K562 (cell line): Measurements from ENCODE around the gene SND1. TPM values are rescaled to one million over a fixed set of nuclear protein-coding genes. Genes with fewer than 3 reads are reported as not detected.

ENCODE experiments used
- JUND ChIP-seq, 2 experiments: IDR thresholded peaks; 2 replicates in 1 of 2; 3 replicates in 1 of 2; pipeline ENCODE4 v1.6.1; 2011; ENCODE audit warnings: borderline replicate concordance in 2 of 2, low read depth in 2 of 2, low read length in 2 of 2, improper control_type of control experiment in 1 of 2, missing biosample characterization in 1 of 2, missing genetic modification characterization in 1 of 2, missing genetic modification reagents in 1 of 2
- MYC ChIP-seq, 2 experiments: fragments of 250-450 bp in 1 of 2; sonication (Bioruptor Pico) in 1 of 2; IDR thresholded peaks; 2 replicates each; pipeline versions ENCODE4 v1.5.1 to v1.6.1; 2012 to 2021; ENCODE audit warnings: low read depth in 2 of 2, borderline replicate concordance in 1 of 2, improper control_type of control experiment in 1 of 2, low read length in 1 of 2, mild to moderate bottlenecking in 1 of 2, moderate library complexity in 1 of 2
- NCOA1 ChIP-seq: fragments of 450-650 bp; IDR thresholded peaks from 2 replicates; pipeline ENCODE4 v1.6.1; 2016; ENCODE audit warnings: low read depth
- NFIC ChIP-seq: fragments of 450-650 bp; IDR thresholded peaks from 2 replicates; pipeline ENCODE4 v1.6.1; 2017; ENCODE audit warnings: mild to moderate bottlenecking, inconsistent platforms
- NR2C2 ChIP-seq, 2 experiments: fragments of 200-800 bp in 1 of 2; sonication (Bioruptor generic) in 1 of 2; sonication (generic) in 1 of 2; formaldehyde crosslinking in 1 of 2; IDR thresholded peaks; 2 replicates each; pipeline versions ENCODE4 v1.6.1 to v1.8.0; 2016 to 2022; ENCODE audit warnings: mild to moderate bottlenecking in 1 of 2, missing compliant biosample characterization in 1 of 2, missing genetic modification characterization in 1 of 2, missing genetic modification reagents in 1 of 2
- OTX1 ChIP-seq: fragments of 450-650 bp; formaldehyde crosslinking; IDR thresholded peaks from 2 replicates; pipeline ENCODE4 v1.4.0; 2022; ENCODE audit warnings: mild to moderate bottlenecking
- RB1 ChIP-seq: fragments of 450-650 bp; IDR thresholded peaks from 2 replicates; pipeline ENCODE4 v1.6.1; 2017; ENCODE audit warnings: low read depth, mild to moderate bottlenecking
- STAT5A ChIP-seq: IDR thresholded peaks from 2 replicates; pipeline ENCODE4 v1.6.1; 2012; ENCODE audit warnings: low read length, inconsistent platforms, borderline replicate concordance
- TEAD4 ChIP-seq, 2 experiments: sonication (generic) in 1 of 2; formaldehyde crosslinking in 1 of 2; IDR thresholded peaks; 2 replicates each; pipeline versions ENCODE4 v1.6.1 to v1.8.0; 2012 to 2022; ENCODE audit warnings: borderline replicate concordance in 1 of 2, inconsistent platforms in 1 of 2, low read length in 1 of 2, mild to moderate bottlenecking in 1 of 2, missing genetic modification reagents in 1 of 2
- ZNF12 ChIP-seq: sonication (generic); formaldehyde crosslinking; IDR thresholded peaks from 2 replicates; pipeline ENCODE4 v1.4.0; 2020; ENCODE audit warnings: mild to moderate bottlenecking, missing genetic modification reagents
- ZNF589 ChIP-seq: fragments of 200-800 bp; sonication (Bioruptor generic); IDR thresholded peaks from 2 replicates; pipeline ENCODE4 v1.6.1; 2016; ENCODE audit warnings: low read depth, missing genetic modification characterization, missing compliant biosample characterization
- polyA plus RNA-seq, 8 experiments: library from polyadenylated mRNA; depleted of rRNA in 4 of 8; stranded (reverse) in 5 of 8; unstranded in 3 of 8; fragments of >200 nt; fragmentation: Nextera tagmentation in 2 of 8; fragmentation: Illumina TruSeq in 1 of 8; extraction: Ambion mirVana in 2 of 8; extraction: Trizol in 1 of 8; gene quantifications; 2 replicates each; pipeline versions ENCODE4 v1.2.1 to v1.2.3, GENCODE V29; 2011 to 2014; ENCODE audit warnings: inconsistent platforms in 1 of 8, missing spikeins in 1 of 8
- total RNA-seq, 7 experiments: library from RNA; depleted of rRNA in 6 of 7; stranded (reverse); fragments of >200 nt in 6 of 7; fragmentation: Illumina TruSeq in 2 of 7; extraction: Trizol in 2 of 7; gene quantifications; 2 replicates each; pipeline versions ENCODE4 v1.2.1 to v1.2.3, GENCODE V29; 2011 to 2021; ENCODE audit warnings: low replicate concordance in 1 of 7

The SND1 gene
- total and polyA plus RNA-seq, 9 of the 15 experiments (the other 6 are each of a cell fraction or from before 2014, with no cell fraction given): 46.5 to 307 (median 191) TPM

GRCh38 chr7:127798023-127798422, 146.0 kb downstream of the SND1 start (continued):
- TF ChIP-seq MYC (IDR thresholded peaks at IDR 0.05; ENCODE audit: low read depth, low read length) (peak; percentile 69), MYC (CRISPR knock-in tag; IDR thresholded peaks at IDR 0.05; ENCODE audit: borderline replicate concordance, low read depth) (no peak), NCOA1 (0 out of 2 replicates have a peak, but pooled peaks have one; percentile 15), TEAD4 (IDR thresholded peaks at IDR 0.05; ENCODE audit: low read length) (peak; percentile 46; the same call in 1 of the 2 replicates), TEAD4 (CRISPR knock-in tag; IDR thresholded peaks at IDR 0.05; ENCODE audit: borderline replicate concordance) (no peak), ZNF589 (CRISPR knock-in tag) (no peak), OTX1 (CRISPR knock-in tag) (no peak), NFIC (peak; percentile 100), JUND (IDR thresholded peaks at IDR 0.05; ENCODE audit: borderline replicate concordance, low read depth, low read length) (no peak), JUND (tag; IDR thresholded peaks at IDR 0.05; ENCODE audit: borderline replicate concordance, low read depth, low read length) (peak; percentile 64; the same call in 2 of the 3 replicates), ZNF12 (CRISPR knock-in tag) (no peak), NR2C2 (CRISPR knock-in tag; IDR thresholded peaks at IDR 0.05) (no peak), NR2C2 (tag; IDR thresholded peaks at IDR 0.05) (0 out of 2 replicates have a peak, but pooled peaks have one; percentile 7), RB1 (0 out of 2 replicates have a peak, but pooled peaks have one; percentile 36), STAT5A (peak; percentile 73; the same call in 1 of the 2 replicates)
